Keratinocyte (primary cell): ENCODE results near the gene DSE. TPM values are rescaled to one million over a fixed set of nuclear protein-coding genes. Genes with fewer than 3 reads are reported as not detected.

Experiments used
- DNase-seq: peaks from one replicate; pipeline ENCODE4 v3.0.0-alpha.2; 2011; ENCODE audit warnings: low read depth, missing footprints, low spot score
- FAIRE-seq: peaks from 2 replicates; lab custom pipeline; 2011; peaks lifted over from hg19 to GRCh38; lab: Jason Lieb, UNC
- H2AFZ ChIP-seq: 2 replicates; pipeline ENCODE4 v1.6.0; 2012; ENCODE audit warnings: low read length, control low read depth, inconsistent platforms; ENCODE audit not compliant: control insufficient read depth
- H3K27ac ChIP-seq: 2 replicates; pipeline ENCODE4 v1.5.1; 2011; ENCODE audit warnings: low read length; ENCODE audit not compliant: control insufficient read depth, insufficient read depth
- H3K27me3 ChIP-seq: 3 replicates; pipeline ENCODE4 v1.6.0; 2011; ENCODE audit warnings: low read length; ENCODE audit not compliant: control insufficient read depth, insufficient read depth; ENCODE audit errors: extremely low read depth
- H3K36me3 ChIP-seq, 2 experiments: 2 replicates in 1 of 2; 3 replicates in 1 of 2; pipeline ENCODE4 v1.5.1; 2011; ENCODE audit warnings: low read length in 2 of 2, mild to moderate bottlenecking in 1 of 2; ENCODE audit not compliant: control insufficient read depth in 2 of 2, insufficient read depth in 2 of 2; ENCODE audit errors: extremely low read depth in 1 of 2
- H3K4me1 ChIP-seq: 3 replicates; pipeline ENCODE4 v1.5.1; 2011; ENCODE audit warnings: low read length; ENCODE audit not compliant: control insufficient read depth, insufficient read depth; ENCODE audit errors: extremely low read depth
- H3K4me2 ChIP-seq: 3 replicates; pipeline ENCODE4 v1.6.0; 2011; ENCODE audit warnings: low read depth, low read length; ENCODE audit not compliant: control insufficient read depth, insufficient read depth; ENCODE audit errors: extremely low read depth
- H3K4me3 ChIP-seq, 3 experiments: fragments of 200-600 bp in 1 of 3; sonication (generic) in 1 of 3; 2 replicates in 2 of 3; 3 replicates in 1 of 3; pipeline ENCODE4 v1.5.1; 2011 to 2016; ENCODE audit warnings: low read length in 3 of 3, mild to moderate bottlenecking in 3 of 3, control low read depth in 2 of 3, inconsistent platforms in 1 of 3, low read depth in 1 of 3, mixed read lengths in 1 of 3, mixed run types in 1 of 3, moderate library complexity in 1 of 3; ENCODE audit not compliant: control insufficient read depth in 2 of 3, insufficient read depth in 2 of 3; ENCODE audit errors: extremely low read depth in 1 of 3
- H3K79me2 ChIP-seq: 2 replicates; pipeline ENCODE4 v1.6.0; 2012; ENCODE audit warnings: low read length; ENCODE audit not compliant: control insufficient read depth, insufficient read depth
- H3K9ac ChIP-seq: 3 replicates; pipeline ENCODE4 v1.6.0; 2011; ENCODE audit warnings: low read length; ENCODE audit not compliant: control insufficient read depth, insufficient read depth; ENCODE audit errors: extremely low read depth
- H3K9me1 ChIP-seq: 3 replicates; pipeline ENCODE4 v1.6.0; 2011; ENCODE audit warnings: low read length; ENCODE audit not compliant: control insufficient read depth, insufficient read depth; ENCODE audit errors: extremely low read depth
- H3K9me3 ChIP-seq: 2 replicates; pipeline ENCODE4 v1.5.1; 2012; ENCODE audit warnings: low read depth, low read length; ENCODE audit not compliant: control insufficient read depth
- H4K20me1 ChIP-seq: 3 replicates; pipeline ENCODE4 v1.6.0; 2011; ENCODE audit warnings: low read length; ENCODE audit not compliant: control insufficient read depth, insufficient read depth; ENCODE audit errors: extremely low read depth
- CTCF ChIP-seq, 3 experiments: IDR thresholded peaks in 1 of 3; conservative IDR thresholded peaks in 1 of 3; optimal IDR thresholded peaks in 1 of 3; 2 replicates in 2 of 3; 3 replicates in 1 of 3; pipeline versions ENCODE3 to v1.5.1; 2011; ENCODE audit warnings: low read length in 3 of 3, mild to moderate bottlenecking in 3 of 3, moderate library complexity in 2 of 3, control low read depth in 1 of 3, inconsistent platforms in 1 of 3; ENCODE audit not compliant: insufficient read depth in 2 of 3; ENCODE audit errors: extremely low read depth in 1 of 3
- EZH2 ChIP-seq: IDR thresholded peaks from one replicate; pipeline ENCODE4 v1.6.1; 2012; ENCODE audit warnings: inconsistent platforms, mild to moderate bottlenecking, low read length, moderate library complexity
- dilution Hi-C: fragments of 300-500 bp; cut with MboI; formaldehyde crosslinking; loops from one replicate; pipeline ENCODE4 v1.7.0; 2020; ENCODE audit warnings: low sequenced_read_pairs; ENCODE audit not compliant: extremely low pct_ligation_motif_present
- polyA plus RNA-seq, 5 experiments: library from polyadenylated mRNA; depleted of rRNA in 3 of 5; stranded (reverse) in 3 of 5; stranded (forward) in 1 of 5; unstranded in 1 of 5; fragments of >200 nt; gene quantifications; 1 replicate in 1 of 5; 2 replicates in 3 of 5; 3 replicates in 1 of 5; pipeline versions ENCODE4 v1.2.1 to v1.2.3, GENCODE V29; 2011 to 2012; ENCODE audit warnings: missing spikeins in 2 of 5, low read depth in 1 of 5, low replicate concordance in 1 of 5

DSE gene
- polyA plus RNA-seq, 1 donor (not counting 4 experiments of a cell fraction or from before 2014, with no cell fraction given), result 99.7 TPM

DNA sequence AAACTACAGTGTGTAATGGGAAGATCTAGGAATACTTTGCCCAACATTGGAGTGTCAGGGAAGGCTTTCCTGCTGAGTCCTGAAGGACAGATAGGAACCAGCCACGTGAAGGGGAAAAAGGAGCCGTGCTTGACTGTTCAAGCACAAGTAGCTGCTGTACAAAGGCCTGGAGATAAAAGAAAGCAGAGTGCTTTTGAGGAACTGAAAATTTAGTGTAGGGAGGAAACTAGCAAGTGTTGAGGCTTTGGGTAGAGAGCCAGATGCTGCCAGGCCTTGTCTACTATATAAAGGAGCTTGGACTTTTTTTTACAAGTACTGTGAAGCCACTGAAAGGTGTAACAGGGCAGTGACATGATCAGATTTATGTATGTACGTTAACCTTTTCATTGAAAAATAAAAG, 39.0 kb downstream of the DSE start:
- Histone ChIP-seq H2AFZ (no peak overlapping the region), H3K9ac (no peak overlapping the region), H3K4me3 (no peak overlapping the region), H3K27ac (no peak overlapping the region), H3K36me3 (peaks cover 3 to 11% of the 10 kb centered on the region in 2 experiments), H3K4me1 (peaks cover 7% of the 10 kb centered on the region), H4K20me1 (no peaks in the 10 kb centered on the region), H3K9me3 (no peaks in the 10 kb centered on the region), H3K9me1 (no peaks in the 10 kb centered on the region), H3K27me3 (no peaks in the 10 kb centered on the region), H3K4me2 (no peak overlapping the region), H3K79me2 (peaks cover 81% of the 10 kb centered on the region)
- dilution Hi-C loops, result no loop called here
- DNase-seq, result no peak
- no peak for TF ChIP-seq CTCF (optimal IDR thresholded peaks at IDR 0.05 in 1 of 3, IDR thresholded peaks at IDR 0.05 in 1 of 3, conservative IDR thresholded peaks at IDR 0.05 in 1 of 3; ENCODE audit: extremely low read depth in 1 of 3, insufficient read depth in 2 of 3, low read length in 3 of 3)
- TF ChIP-seq EZH2, result no peak
- FAIRE-seq, result no peak

DNA sequence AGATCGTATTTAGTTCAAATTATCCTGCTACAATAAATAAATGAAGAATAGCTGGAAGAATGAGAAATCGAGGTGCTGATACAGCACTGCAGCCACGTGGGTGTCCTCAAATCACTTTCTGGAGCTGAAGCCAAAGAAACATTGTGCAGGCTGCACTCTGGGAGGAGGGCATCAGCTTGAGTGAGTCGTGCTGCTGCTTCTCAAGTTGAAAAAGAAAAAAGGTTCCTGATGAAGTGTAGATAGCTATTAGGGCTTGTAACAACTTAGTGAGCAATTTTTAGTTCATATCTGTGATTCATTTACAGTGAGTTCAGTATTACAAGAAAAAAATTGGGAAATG, 40.5 kb downstream of the DSE start:
- TF ChIP-seq CTCF (optimal IDR thresholded peaks at IDR 0.05 in 1 of 3, IDR thresholded peaks at IDR 0.05 in 1 of 3, conservative IDR thresholded peaks at IDR 0.05 in 1 of 3; ENCODE audit: extremely low read depth in 1 of 3, insufficient read depth in 2 of 3, low read length in 3 of 3), result no peak
- no peak for TF ChIP-seq EZH2
- Histone ChIP-seq H3K79me2 (peaks cover 83% of the 10 kb centered on the region), H3K27me3 (no peaks in the 10 kb centered on the region), H2AFZ (no peak overlapping the region), H3K4me1 (peaks cover 7% of the 10 kb centered on the region), H3K36me3 (peaks cover 3 to 13% of the 10 kb centered on the region in 2 experiments), H4K20me1 (no peaks in the 10 kb centered on the region), H3K4me2 (no peak overlapping the region), H3K4me3 (no peak overlapping the region), H3K27ac (no peak overlapping the region), H3K9me3 (no peaks in the 10 kb centered on the region), H3K9ac (no peak overlapping the region), H3K9me1 (no peaks in the 10 kb centered on the region)
- no peak for FAIRE-seq
- dilution Hi-C loops, result no loop called here
- no peak for DNase-seq
